ENCODE results near the gene PALS1.

DNA sequence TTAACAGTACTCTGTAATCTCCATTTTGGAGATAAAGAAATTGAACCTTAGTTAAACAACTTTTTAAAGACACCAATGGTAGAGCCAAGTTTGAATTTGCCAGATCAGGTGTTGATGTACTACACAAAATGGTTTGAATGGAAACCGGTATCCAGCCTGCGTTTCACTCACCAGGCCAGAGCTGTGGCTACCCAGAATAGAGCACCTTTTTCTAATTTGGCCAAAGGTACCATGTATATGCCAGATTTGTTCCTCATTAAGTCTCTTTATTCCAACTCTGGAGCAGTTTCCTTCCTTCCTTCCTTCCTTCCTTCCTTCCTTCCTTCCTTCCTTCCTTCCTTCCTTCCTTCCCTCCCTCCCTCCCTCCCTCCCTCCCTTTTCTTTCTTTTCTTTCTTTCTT, 39.3 kb downstream of the PALS1 start:
- TF ChIP-seq, protein P1, sequence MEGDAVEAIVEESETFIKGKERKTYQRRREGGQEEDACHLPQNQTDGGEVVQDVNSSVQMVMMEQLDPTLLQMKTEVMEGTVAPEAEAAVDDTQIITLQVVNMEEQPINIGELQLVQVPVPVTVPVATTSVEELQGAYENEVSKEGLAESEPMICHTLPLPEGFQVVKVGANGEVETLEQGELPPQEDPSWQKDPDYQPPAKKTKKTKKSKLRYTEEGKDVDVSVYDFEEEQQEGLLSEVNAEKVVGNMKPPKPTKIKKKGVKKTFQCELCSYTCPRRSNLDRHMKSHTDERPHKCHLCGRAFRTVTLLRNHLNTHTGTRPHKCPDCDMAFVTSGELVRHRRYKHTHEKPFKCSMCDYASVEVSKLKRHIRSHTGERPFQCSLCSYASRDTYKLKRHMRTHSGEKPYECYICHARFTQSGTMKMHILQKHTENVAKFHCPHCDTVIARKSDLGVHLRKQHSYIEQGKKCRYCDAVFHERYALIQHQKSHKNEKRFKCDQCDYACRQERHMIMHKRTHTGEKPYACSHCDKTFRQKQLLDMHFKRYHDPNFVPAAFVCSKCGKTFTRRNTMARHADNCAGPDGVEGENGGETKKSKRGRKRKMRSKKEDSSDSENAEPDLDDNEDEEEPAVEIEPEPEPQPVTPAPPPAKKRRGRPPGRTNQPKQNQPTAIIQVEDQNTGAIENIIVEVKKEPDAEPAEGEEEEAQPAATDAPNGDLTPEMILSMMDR (IDR thresholded peaks at IDR 0.05; ENCODE audit: low read depth, low read length, poor library complexity, severe bottlenecking) = no peak
- TF ChIP-seq EZH2phosphoT487 (IDR thresholded peaks at IDR 0.05; ENCODE audit: borderline replicate concordance, low read length) = no peak
